ENCODE measurements around the gene CRADD. TPM values are rescaled to one million over a fixed set of nuclear protein-coding genes. Genes with fewer than 3 reads are reported as not detected.

CRADD gene
- polyA plus RNA-seq, 4 donors = 19.0 to 49.4 (median 27.1) TPM

GRCh38 chr12:93802293-93802692 is 125.1 kb downstream of the CRADD start:
- DNase-seq = no peak
- H3K27me3 ChIP-seq (ENCODE audit: control insufficient read depth in 3 of 3, insufficient read depth in 3 of 3, low read length in 3 of 3) = no peaks in the 10 kb centered on the region
- no peak overlapping the region for H3K27ac ChIP-seq (ENCODE audit: low read depth in 1 of 3, low read length in 2 of 3)
- no peak for FAIRE-seq
- WGBS, 3 donors = 91 to 94% (median 91%) methylated on average over 2 of the region's 2 CpGs
- no peaks in the 10 kb centered on the region for H3K9me3 ChIP-seq (ENCODE audit: control insufficient read depth in 2 of 2, insufficient read depth in 1 of 2, low read depth in 1 of 2, low read length in 1 of 2)
- peaks cover 0 to 4% (median 0%) of the 10 kb centered on the region in 3 donors for H3K36me3 ChIP-seq (ENCODE audit: control insufficient read depth in 3 of 3, insufficient read depth in 2 of 3, low read depth in 1 of 3, low read length in 3 of 3)
- no peak overlapping the region for H3K4me3 ChIP-seq (ENCODE audit: low read depth in 1 of 3, low read length in 3 of 3)
- peaks cover 0 to 11% (median 10%) of the 10 kb centered on the region in 3 donors for H3K4me1 ChIP-seq (ENCODE audit: control insufficient read depth in 3 of 3, insufficient read depth in 2 of 3, low read depth in 1 of 3, low read length in 2 of 3)

GRCh38 chr12:93802698-93803423 is 125.7 kb downstream of the CRADD start:
- no peak overlapping the region for H3K4me3 ChIP-seq (ENCODE audit: low read depth in 1 of 3, low read length in 3 of 3)
- H3K27me3 ChIP-seq (ENCODE audit: control insufficient read depth in 3 of 3, insufficient read depth in 3 of 3, low read length in 3 of 3) = no peaks in the 10 kb centered on the region
- peaks cover 0 to 11% (median 10%) of the 10 kb centered on the region in 3 donors for H3K4me1 ChIP-seq (ENCODE audit: control insufficient read depth in 3 of 3, insufficient read depth in 2 of 3, low read depth in 1 of 3, low read length in 2 of 3)
- WGBS, 3 donors = 68 to 86% (median 84%) methylated on average over 2 of the region's 2 CpGs
- DNase-seq = no peak
- no peaks in the 10 kb centered on the region for H3K9me3 ChIP-seq (ENCODE audit: control insufficient read depth in 2 of 2, insufficient read depth in 1 of 2, low read depth in 1 of 2, low read length in 1 of 2)
- peak overlapping the region in 1 of 3 donors; percentile 40 for H3K27ac ChIP-seq (ENCODE audit: low read depth in 1 of 3, low read length in 2 of 3)
- H3K36me3 ChIP-seq (ENCODE audit: control insufficient read depth in 3 of 3, insufficient read depth in 2 of 3, low read depth in 1 of 3, low read length in 3 of 3) = peaks cover 0 to 4% (median 0%) of the 10 kb centered on the region in 3 donors
- FAIRE-seq = no peak

GRCh38 chr12:93803424-93803807 is 126.2 kb downstream of the CRADD start:
- H3K27ac ChIP-seq (ENCODE audit: low read depth in 1 of 3, low read length in 2 of 3) = peak overlapping the region in 1 of 3 donors; percentile 40
- H3K36me3 ChIP-seq (ENCODE audit: control insufficient read depth in 3 of 3, insufficient read depth in 2 of 3, low read depth in 1 of 3, low read length in 3 of 3) = peaks cover 0 to 4% (median 2%) of the 10 kb centered on the region in 3 donors
- no peak for FAIRE-seq
- WGBS, 3 donors = 54 to 71% (median 70%) methylated on average over 4 of the region's 4 CpGs
- no peaks in the 10 kb centered on the region for H3K9me3 ChIP-seq (ENCODE audit: control insufficient read depth in 2 of 2, insufficient read depth in 1 of 2, low read depth in 1 of 2, low read length in 1 of 2)
- no peaks in the 10 kb centered on the region for H3K27me3 ChIP-seq (ENCODE audit: control insufficient read depth in 3 of 3, insufficient read depth in 3 of 3, low read length in 3 of 3)
- no peak overlapping the region for H3K4me3 ChIP-seq (ENCODE audit: low read depth in 1 of 3, low read length in 3 of 3)
- H3K4me1 ChIP-seq (ENCODE audit: control insufficient read depth in 3 of 3, insufficient read depth in 2 of 3, low read depth in 1 of 3, low read length in 2 of 3) = peaks cover 0 to 11% (median 10%) of the 10 kb centered on the region in 3 donors
- DNase-seq = no peak

- H3K27me3 ChIP-seq (ENCODE audit: control insufficient read depth in 3 of 3, insufficient read depth in 3 of 3, low read length in 3 of 3) = no peaks in the 10 kb centered on the region
- peak in 1 of 2 donors; percentile 44 for DNase-seq
- FAIRE-seq = no peak
- peaks cover 0 to 2% (median 0%) of the 10 kb centered on the region in 3 donors for H3K36me3 ChIP-seq (ENCODE audit: control insufficient read depth in 3 of 3, insufficient read depth in 2 of 3, low read depth in 1 of 3, low read length in 3 of 3)
- peak overlapping the region in 2 of 3 donors; percentile 15 to 37 for H3K27ac ChIP-seq (ENCODE audit: low read depth in 1 of 3, low read length in 2 of 3)
- peaks cover 0 to 11% (median 10%) of the 10 kb centered on the region in 3 donors for H3K4me1 ChIP-seq (ENCODE audit: control insufficient read depth in 3 of 3, insufficient read depth in 2 of 3, low read depth in 1 of 3, low read length in 2 of 3)
- no peaks in the 10 kb centered on the region for H3K9me3 ChIP-seq (ENCODE audit: control insufficient read depth in 2 of 2, insufficient read depth in 1 of 2, low read depth in 1 of 2, low read length in 1 of 2)
- H3K4me3 ChIP-seq (ENCODE audit: low read depth in 1 of 3, low read length in 3 of 3) = no peak overlapping the region
- WGBS, 3 donors = 60 to 70% (median 63%) methylated on average over 5 of the region's 5 CpGs
These were observed 127.4 kb downstream of the CRADD start for GRCh38 chr12:93804392-93805179.

- WGBS, 3 donors = 30 to 60% (median 53%) methylated on average over 4 of the region's 4 CpGs
- Histone ChIP-seq H3K4me3 (ENCODE audit: low read depth in 1 of 3, low read length in 3 of 3) (no peak overlapping the region), H3K9me3 (ENCODE audit: control insufficient read depth in 2 of 2, insufficient read depth in 1 of 2, low read depth in 1 of 2, low read length in 1 of 2) (no peaks in the 10 kb centered on the region), H3K36me3 (ENCODE audit: control insufficient read depth in 3 of 3, insufficient read depth in 2 of 3, low read depth in 1 of 3, low read length in 3 of 3) (peaks cover 0 to 2% (median 0%) of the 10 kb centered on the region in 3 donors), H3K4me1 (ENCODE audit: control insufficient read depth in 3 of 3, insufficient read depth in 2 of 3, low read depth in 1 of 3, low read length in 2 of 3) (peaks cover 0 to 11% (median 10%) of the 10 kb centered on the region in 3 donors), H3K27ac (ENCODE audit: low read depth in 1 of 3, low read length in 2 of 3) (peak overlapping the region in 1 of 3 donors; percentile 63), H3K27me3 (ENCODE audit: control insufficient read depth in 3 of 3, insufficient read depth in 3 of 3, low read length in 3 of 3) (no peaks in the 10 kb centered on the region)
- DNase-seq = peak in 1 of 2 donors; percentile 78
- no peak for FAIRE-seq
These were observed 128.6 kb downstream of the CRADD start for GRCh38 chr12:93805736-93806141.

GRCh38 chr12:93807354-93807753 is 130.2 kb downstream of the CRADD start:
- H3K4me3 ChIP-seq (ENCODE audit: low read depth in 1 of 3, low read length in 3 of 3) = no peak overlapping the region
- H3K27ac ChIP-seq (ENCODE audit: low read depth in 1 of 3, low read length in 2 of 3) = no peak overlapping the region
- H3K27me3 ChIP-seq (ENCODE audit: control insufficient read depth in 3 of 3, insufficient read depth in 3 of 3, low read length in 3 of 3) = no peaks in the 10 kb centered on the region
- no peak for DNase-seq
- no peaks in the 10 kb centered on the region for H3K9me3 ChIP-seq (ENCODE audit: control insufficient read depth in 2 of 2, insufficient read depth in 1 of 2, low read depth in 1 of 2, low read length in 1 of 2)
- no peak for FAIRE-seq
- peaks cover 0 to 2% (median 0%) of the 10 kb centered on the region in 3 donors for H3K36me3 ChIP-seq (ENCODE audit: control insufficient read depth in 3 of 3, insufficient read depth in 2 of 3, low read depth in 1 of 3, low read length in 3 of 3)
- 80 to 84% (median 82%) methylated on average over 2 of the region's 2 CpGs for WGBS, 3 donors
- peaks cover 0 to 11% (median 10%) of the 10 kb centered on the region in 3 donors for H3K4me1 ChIP-seq (ENCODE audit: control insufficient read depth in 3 of 3, insufficient read depth in 2 of 3, low read depth in 1 of 3, low read length in 2 of 3)

GRCh38 chr12:93808169-93808899 is 131.2 kb downstream of the CRADD start:
- Histone ChIP-seq H3K4me3 (ENCODE audit: low read depth in 1 of 3, low read length in 3 of 3) (no peak overlapping the region), H3K27ac (ENCODE audit: low read depth in 1 of 3, low read length in 2 of 3) (no peak overlapping the region), H3K9me3 (ENCODE audit: control insufficient read depth in 2 of 2, insufficient read depth in 1 of 2, low read depth in 1 of 2, low read length in 1 of 2) (no peaks in the 10 kb centered on the region), H3K27me3 (ENCODE audit: control insufficient read depth in 3 of 3, insufficient read depth in 3 of 3, low read length in 3 of 3) (no peaks in the 10 kb centered on the region), H3K36me3 (ENCODE audit: control insufficient read depth in 3 of 3, insufficient read depth in 2 of 3, low read depth in 1 of 3, low read length in 3 of 3) (peaks cover 0 to 2% (median 0%) of the 10 kb centered on the region in 3 donors), H3K4me1 (ENCODE audit: control insufficient read depth in 3 of 3, insufficient read depth in 2 of 3, low read depth in 1 of 3, low read length in 2 of 3) (peaks cover 0 to 10% (median 6%) of the 10 kb centered on the region in 3 donors)
- 85 to 93% (median 86%) methylated on average over 6 of the region's 6 CpGs for WGBS, 3 donors
- FAIRE-seq = no peak
- no peak for DNase-seq

- no peak overlapping the region for H3K27ac ChIP-seq (ENCODE audit: low read depth in 1 of 3, low read length in 2 of 3)
- peaks cover 0 to 2% (median 1%) of the 10 kb centered on the region in 3 donors for H3K36me3 ChIP-seq (ENCODE audit: control insufficient read depth in 3 of 3, insufficient read depth in 2 of 3, low read depth in 1 of 3, low read length in 3 of 3)
- H3K9me3 ChIP-seq (ENCODE audit: control insufficient read depth in 2 of 2, insufficient read depth in 1 of 2, low read depth in 1 of 2, low read length in 1 of 2) = no peaks in the 10 kb centered on the region
- no peak for DNase-seq
- FAIRE-seq = no peak
- H3K4me3 ChIP-seq (ENCODE audit: low read depth in 1 of 3, low read length in 3 of 3) = no peak overlapping the region
- H3K4me1 ChIP-seq (ENCODE audit: control insufficient read depth in 3 of 3, insufficient read depth in 2 of 3, low read depth in 1 of 3, low read length in 2 of 3) = peaks cover 0 to 3% (median 3%) of the 10 kb centered on the region in 3 donors
- no peaks in the 10 kb centered on the region for H3K27me3 ChIP-seq (ENCODE audit: control insufficient read depth in 3 of 3, insufficient read depth in 3 of 3, low read length in 3 of 3)
- 88 to 96% (median 96%) methylated on average over 3 of the region's 3 CpGs for WGBS, 3 donors
These were observed 135.5 kb downstream of the CRADD start for GRCh38 chr12:93812626-93813025.

All from small intestine (tissue), 7 donors.